IPS-18a (cell line): ENCODE results near the gene CCNK.
A peak's percentile ranks its signal among the peaks of the same experiment; 100 is the strongest.

Experiments used
- H3K27ac ChIP-seq: one replicate; pipeline ENCODE4 v1.5.1; 2013; ENCODE audit warnings: low read length
- H3K27me3 ChIP-seq: one replicate; pipeline ENCODE4 v1.6.1; 2013; ENCODE audit warnings: mild to moderate bottlenecking, low read length; ENCODE audit not compliant: control insufficient read depth, insufficient read depth
- H3K36me3 ChIP-seq: one replicate; pipeline ENCODE4 v1.6.1; 2013; ENCODE audit warnings: low read depth, low read length; ENCODE audit not compliant: control insufficient read depth
- H3K4me1 ChIP-seq: one replicate; pipeline ENCODE4 v1.6.1; 2013; ENCODE audit warnings: low read depth, low read length; ENCODE audit not compliant: control insufficient read depth
- H3K4me3 ChIP-seq: one replicate; pipeline ENCODE4 v1.5.1; 2013; ENCODE audit warnings: low read length
- H3K9ac ChIP-seq: one replicate; pipeline ENCODE4 v1.6.1; 2013; ENCODE audit warnings: mild to moderate bottlenecking, low read length, moderate library complexity
- H3K9me3 ChIP-seq: one replicate; pipeline ENCODE4 v1.6.1; 2013; ENCODE audit warnings: low read depth, low read length; ENCODE audit not compliant: control insufficient read depth

CCNK gene

DNA sequence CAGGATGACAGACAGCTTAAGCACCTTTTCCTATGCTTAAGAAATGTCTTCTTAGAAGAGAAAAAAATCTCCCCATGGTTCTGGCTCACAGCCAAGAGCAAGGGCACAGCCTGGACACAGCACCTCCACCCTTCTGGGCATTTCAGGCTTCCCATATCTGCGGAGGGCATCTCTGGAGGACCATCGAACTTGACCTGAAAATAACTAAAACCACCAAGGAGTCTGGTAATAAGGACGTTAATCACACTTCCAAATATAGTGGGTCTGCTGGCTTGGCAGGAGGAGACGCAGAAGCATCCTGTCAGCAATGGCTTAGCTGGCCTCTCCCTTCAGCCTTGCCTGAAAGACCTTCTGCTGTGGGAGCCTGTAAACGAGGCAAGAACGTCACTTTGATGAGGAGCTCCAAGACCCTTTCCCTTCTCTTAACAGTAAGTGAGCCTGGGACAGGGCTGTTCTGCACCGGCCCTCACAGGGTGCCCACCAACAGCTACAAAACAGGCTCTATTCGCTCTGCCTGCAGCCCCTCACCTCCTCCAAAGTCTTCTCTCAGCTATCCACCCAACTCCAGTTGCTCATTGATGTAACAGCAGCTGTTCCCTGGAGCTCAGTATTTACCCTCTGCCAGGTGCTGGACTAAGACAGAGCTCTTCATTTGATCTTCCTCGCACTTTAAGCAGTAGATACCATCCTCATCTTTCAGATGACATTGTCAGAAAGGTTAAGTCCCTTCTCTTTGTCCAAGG is 13.7 kb upstream of the CCNK start:
- no peak overlapping the region for H3K4me3 ChIP-seq
- no peaks in the 10 kb centered on the region for H3K9me3 ChIP-seq
- H3K27ac ChIP-seq, result no peak overlapping the region
- peaks cover 13% of the 10 kb centered on the region for H3K36me3 ChIP-seq
- peaks cover 11% of the 10 kb centered on the region for H3K4me1 ChIP-seq
- no peaks in the 10 kb centered on the region for H3K27me3 ChIP-seq
- no peak overlapping the region for H3K9ac ChIP-seq

DNA sequence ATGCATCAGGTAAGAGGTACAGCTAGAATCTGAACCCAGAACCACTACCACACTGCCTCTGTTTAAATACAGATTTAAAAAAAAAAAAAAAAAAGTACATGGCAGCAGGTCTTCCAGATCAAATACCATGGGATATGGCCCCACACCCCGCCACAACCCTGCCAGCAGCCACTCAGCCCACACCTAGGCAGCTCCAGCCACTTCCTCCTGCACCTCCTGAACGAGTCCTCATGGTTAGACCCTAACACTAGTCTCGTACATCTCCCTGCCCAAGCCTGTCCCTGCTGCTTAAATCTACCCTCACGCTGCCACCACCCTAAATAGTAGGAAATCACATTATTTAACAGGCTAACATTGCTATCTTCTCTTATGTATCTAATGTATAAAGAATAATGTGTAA is 13.1 kb upstream of the CCNK start:
- peaks cover 9% of the 10 kb centered on the region for H3K36me3 ChIP-seq
- no peaks in the 10 kb centered on the region for H3K27me3 ChIP-seq
- H3K4me1 ChIP-seq, result peaks cover 8% of the 10 kb centered on the region
- H3K9me3 ChIP-seq, result no peaks in the 10 kb centered on the region
- no peak overlapping the region for H3K27ac ChIP-seq
- no peak overlapping the region for H3K9ac ChIP-seq
- H3K4me3 ChIP-seq, result no peak overlapping the region

DNA sequence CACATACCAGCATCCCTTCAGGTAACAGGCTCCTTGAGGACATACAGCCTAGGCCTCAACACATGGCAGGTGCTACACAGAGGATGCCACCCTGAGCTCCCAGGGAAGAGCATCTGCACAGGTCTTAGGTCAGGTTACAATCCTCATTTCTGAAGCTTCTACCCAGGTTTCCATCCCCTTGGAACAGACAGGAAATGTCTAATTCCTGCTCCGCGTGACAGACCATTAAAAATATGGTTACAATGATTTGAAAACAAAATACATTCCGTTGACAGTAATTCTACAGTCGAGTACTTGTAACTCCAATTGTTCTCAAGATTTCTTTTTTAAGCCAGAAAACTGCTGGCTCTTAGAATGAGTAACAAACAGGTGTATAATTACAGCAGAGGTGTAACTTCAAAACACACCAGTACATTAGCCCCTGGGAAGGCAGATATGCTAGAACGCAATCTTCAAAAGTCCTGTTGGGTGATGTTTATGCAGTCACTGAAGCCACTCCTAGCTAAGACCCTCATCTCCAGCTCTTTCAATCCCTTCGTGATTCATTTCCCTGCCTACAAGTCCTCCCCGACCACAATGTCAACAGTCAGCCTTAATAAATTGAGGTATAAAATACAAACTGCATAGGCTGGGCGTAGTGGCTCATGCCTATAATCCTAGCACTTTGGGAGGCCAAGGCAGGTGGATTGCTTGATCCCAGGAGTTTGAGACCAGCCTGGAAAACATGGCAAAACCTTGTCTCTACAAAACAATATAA is 12.2 kb upstream of the CCNK start:
- Histone ChIP-seq H3K27me3 (no peaks in the 10 kb centered on the region), H3K27ac (no peak overlapping the region), H3K36me3 (peaks cover 9% of the 10 kb centered on the region), H3K4me3 (no peak overlapping the region), H3K4me1 (peaks cover 6% of the 10 kb centered on the region), H3K9ac (no peak overlapping the region), H3K9me3 (no peaks in the 10 kb centered on the region)

DNA sequence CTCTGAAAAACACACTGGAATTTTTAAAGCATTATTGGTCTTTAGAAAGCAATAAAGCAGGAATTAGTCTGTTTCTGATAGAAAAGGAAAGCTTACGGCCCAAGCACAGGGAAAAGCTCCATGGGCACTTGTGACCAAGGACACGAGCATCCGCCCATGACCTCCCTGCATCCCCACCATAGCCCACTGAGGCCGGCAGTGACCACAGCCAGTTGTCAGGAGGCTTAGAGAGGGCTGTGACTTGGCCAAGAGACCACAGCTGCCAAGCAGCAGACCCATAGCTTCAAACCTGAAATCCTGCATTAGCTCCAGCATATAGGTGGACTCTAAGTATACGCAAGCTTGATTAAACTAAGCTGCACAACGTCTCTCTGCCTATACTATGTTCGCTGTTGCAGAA is 9.5 kb upstream of the CCNK start:
- Histone ChIP-seq H3K27ac (no peak overlapping the region), H3K4me3 (no peak overlapping the region), H3K4me1 (peaks cover 6% of the 10 kb centered on the region), H3K27me3 (no peaks in the 10 kb centered on the region), H3K9ac (no peak overlapping the region), H3K9me3 (no peaks in the 10 kb centered on the region), H3K36me3 (no peaks in the 10 kb centered on the region)

DNA sequence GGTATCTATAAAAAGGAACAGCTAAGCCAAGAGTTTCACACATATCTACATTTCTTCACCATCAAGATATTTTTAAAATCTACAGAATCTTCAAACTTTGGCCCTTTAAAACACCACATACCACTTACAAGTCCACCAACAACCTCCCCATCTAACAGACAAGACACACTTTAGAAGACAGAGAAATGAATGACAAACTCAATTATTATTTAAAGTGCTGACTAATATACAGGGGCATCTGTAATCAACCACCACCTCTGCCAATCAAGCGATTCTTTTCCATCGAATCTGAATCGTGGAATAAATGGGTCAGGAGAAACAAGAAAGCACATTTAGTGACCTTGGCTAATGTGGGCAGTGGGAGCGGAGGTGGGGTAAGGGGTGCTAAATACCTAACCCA is 8.3 kb upstream of the CCNK start:
- Histone ChIP-seq H3K36me3 (no peaks in the 10 kb centered on the region), H3K4me1 (peaks cover 6% of the 10 kb centered on the region), H3K9me3 (no peaks in the 10 kb centered on the region), H3K4me3 (no peak overlapping the region), H3K27me3 (no peaks in the 10 kb centered on the region), H3K27ac (no peak overlapping the region), H3K9ac (no peak overlapping the region)

DNA sequence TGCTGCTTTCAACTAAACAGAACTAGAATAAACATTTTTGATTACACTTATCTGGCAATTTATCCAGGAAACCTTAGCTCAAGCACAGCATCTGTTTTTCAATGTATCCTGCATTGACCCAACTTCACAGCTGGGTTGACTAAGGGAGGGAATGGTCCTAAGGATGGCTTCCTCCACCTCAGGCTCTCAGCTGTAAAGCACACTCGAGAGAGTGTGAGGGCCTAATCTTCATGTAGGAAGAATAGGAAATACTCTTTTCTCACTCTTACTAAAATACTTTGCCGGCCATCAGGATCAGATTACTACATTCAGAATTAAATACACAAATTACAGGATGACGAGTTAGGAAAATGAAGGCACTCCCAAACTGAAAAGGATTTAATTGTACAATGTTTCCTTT is 7.8 kb upstream of the CCNK start:
- Histone ChIP-seq H3K9me3 (no peaks in the 10 kb centered on the region), H3K27ac (no peak overlapping the region), H3K4me1 (peaks cover 6% of the 10 kb centered on the region), H3K36me3 (no peaks in the 10 kb centered on the region), H3K4me3 (no peak overlapping the region), H3K9ac (no peak overlapping the region), H3K27me3 (no peaks in the 10 kb centered on the region)

DNA sequence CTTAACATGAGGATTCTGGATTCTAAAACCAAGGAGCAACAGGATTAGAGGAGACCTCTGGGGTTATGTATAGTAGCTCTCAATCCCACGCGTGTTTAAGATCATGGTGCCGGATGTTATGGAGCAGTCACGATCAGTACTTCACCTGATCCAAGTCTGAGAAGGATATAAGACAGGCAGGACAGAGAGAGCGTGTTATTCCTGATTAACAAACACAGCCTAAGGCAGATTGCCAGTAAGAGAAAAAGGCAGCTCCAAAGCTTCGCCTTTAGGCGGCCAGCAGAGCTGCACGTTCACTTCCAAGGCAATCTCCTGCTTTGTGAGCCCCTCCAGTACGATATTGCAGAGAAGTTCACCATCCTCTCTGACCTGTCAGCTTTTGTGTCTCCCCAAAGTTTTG is 6.0 kb upstream of the CCNK start:
- Histone ChIP-seq H3K9me3 (no peaks in the 10 kb centered on the region), H3K4me1 (peaks cover 10% of the 10 kb centered on the region), H3K36me3 (no peaks in the 10 kb centered on the region), H3K27me3 (no peaks in the 10 kb centered on the region), H3K4me3 (no peak overlapping the region), H3K9ac (no peak overlapping the region), H3K27ac (no peak overlapping the region)

DNA sequence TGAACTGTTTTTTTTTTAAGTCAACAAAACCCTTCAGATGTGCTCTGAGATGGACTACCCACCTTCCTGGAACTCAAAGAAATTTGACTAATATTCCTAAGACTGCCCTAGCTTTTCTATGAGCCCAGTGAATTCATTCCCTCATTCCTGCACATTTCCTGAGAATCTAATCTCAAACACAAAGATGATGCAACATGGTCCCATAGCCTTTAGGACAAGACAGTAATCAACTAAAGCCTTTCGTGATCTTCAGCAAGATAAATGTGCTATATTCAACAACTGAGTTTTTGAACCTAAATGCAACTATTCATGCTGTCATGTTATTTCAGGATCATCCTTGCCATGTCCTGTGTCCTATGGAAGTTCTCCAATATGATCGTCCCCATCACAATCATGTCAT is 5.5 kb upstream of the CCNK start:
- no peaks in the 10 kb centered on the region for H3K36me3 ChIP-seq
- no peak overlapping the region for H3K27ac ChIP-seq
- H3K4me1 ChIP-seq, result peaks cover 10% of the 10 kb centered on the region
- H3K9ac ChIP-seq, result no peak overlapping the region
- H3K27me3 ChIP-seq, result no peaks in the 10 kb centered on the region
- H3K4me3 ChIP-seq, result no peak overlapping the region
- no peaks in the 10 kb centered on the region for H3K9me3 ChIP-seq

DNA sequence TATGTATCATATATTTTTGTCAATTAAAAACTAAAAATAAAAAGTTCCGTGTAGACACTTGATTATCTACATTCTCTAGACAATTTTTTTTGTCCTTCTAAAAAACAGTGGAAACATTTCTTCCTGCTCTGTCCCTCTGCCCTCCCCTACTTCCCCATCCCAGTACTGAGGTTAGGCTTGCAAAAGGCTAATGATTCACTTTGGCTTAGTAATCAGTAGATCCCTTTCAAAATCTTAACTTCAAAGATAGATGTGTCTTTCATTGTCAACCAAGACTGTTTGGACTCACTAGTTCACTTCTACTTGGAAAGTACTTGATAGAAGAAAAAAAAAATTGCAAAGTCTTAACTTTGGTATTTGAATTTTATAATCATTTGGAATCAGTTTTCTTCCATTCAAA is 4.3 kb upstream of the CCNK start:
- Histone ChIP-seq H3K27ac (no peak overlapping the region), H3K4me1 (peaks cover 10% of the 10 kb centered on the region)

DNA sequence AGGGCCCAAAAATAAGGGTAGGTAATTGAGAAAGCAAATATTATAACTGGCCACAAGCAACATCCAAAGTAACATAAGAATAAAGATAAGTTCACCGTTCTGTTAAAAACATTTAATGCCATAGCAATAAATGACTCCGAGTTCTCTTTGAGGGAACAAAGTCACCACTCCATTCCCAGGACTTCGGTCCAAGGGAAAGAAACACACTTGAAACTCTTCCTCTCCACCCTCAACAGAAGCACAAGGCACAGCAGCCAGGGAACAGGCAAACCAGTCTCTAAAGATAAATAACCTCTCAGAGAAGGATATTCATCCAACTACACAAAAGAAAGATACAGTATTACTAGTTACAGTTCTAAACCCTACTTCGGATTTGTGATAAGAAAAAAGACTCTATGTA is 3.1 kb upstream of the CCNK start:
- no peak overlapping the region for H3K27ac ChIP-seq
- no peaks in the 10 kb centered on the region for H3K27me3 ChIP-seq
- no peak overlapping the region for H3K9ac ChIP-seq
- peaks cover 11% of the 10 kb centered on the region for H3K4me1 ChIP-seq
- H3K4me3 ChIP-seq, result no peak overlapping the region
- no peaks in the 10 kb centered on the region for H3K9me3 ChIP-seq
- H3K36me3 ChIP-seq, result no peaks in the 10 kb centered on the region

More for the DNA sequence above, 4.3 kb upstream of the CCNK start:
- Histone ChIP-seq H3K9me3 (no peaks in the 10 kb centered on the region), H3K4me3 (no peak overlapping the region), H3K27me3 (no peaks in the 10 kb centered on the region), H3K36me3 (no peaks in the 10 kb centered on the region), H3K9ac (no peak overlapping the region)

DNA sequence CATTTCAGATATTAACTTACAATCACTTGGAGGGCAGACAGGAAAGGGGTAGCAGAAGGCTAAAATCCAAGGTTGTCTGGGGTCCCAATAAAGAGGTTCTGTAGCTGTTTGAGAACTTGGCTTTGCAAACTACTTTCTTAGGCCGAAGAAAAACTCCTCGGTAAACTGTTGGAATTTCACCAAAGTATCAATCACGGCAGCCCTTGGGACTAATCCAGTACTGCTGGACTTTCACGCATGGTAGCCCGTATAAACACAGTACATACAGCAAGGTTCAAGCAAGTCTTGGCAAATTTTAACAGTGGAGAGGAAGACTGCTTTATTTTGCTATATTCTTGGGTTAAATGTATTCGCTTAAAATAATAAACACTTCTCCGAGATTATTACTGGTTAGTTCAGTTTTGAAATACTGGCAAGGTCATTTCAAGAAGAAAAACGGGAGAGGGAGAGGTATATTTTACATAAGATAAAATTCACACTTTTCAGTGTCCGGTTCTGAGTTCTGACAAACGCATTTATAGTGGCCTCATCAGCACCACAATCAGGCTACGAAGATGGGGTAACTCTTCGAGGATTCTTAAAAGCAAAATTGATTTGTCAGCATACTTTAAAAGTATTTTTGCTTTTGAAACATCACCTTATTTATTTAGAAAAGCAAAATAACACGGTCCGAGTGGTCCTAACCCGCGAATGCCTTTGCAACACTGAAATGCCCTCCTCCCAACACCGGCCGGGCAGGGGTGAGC is 1.9 kb upstream of the CCNK start:
- no peaks in the 10 kb centered on the region for H3K27me3 ChIP-seq
- H3K4me1 ChIP-seq, result peaks cover 8% of the 10 kb centered on the region
- H3K36me3 ChIP-seq, result no peaks in the 10 kb centered on the region
- peak overlapping the region; percentile 79 for H3K4me3 ChIP-seq
- no peak overlapping the region for H3K27ac ChIP-seq
- no peaks in the 10 kb centered on the region for H3K9me3 ChIP-seq
- H3K9ac ChIP-seq, result peak overlapping the region; percentile 64
